Right renal pelvis (tissue), 4 donors: Measurements from ENCODE around the gene RTBDN. TPM values are rescaled to one million over a fixed set of nuclear protein-coding genes. Genes with fewer than 3 reads are reported as not detected.
"Not testable (repeated sequence)": the region's sequence is repeated elsewhere in the genome, so short reads cannot be mapped to it uniquely, and the experiment has no call there.

Experiments
- DNase-seq, 4 donors: peaks; one replicate each; pipeline ENCODE4 v3.0.0-alpha.2; 2013; ENCODE audit warnings: low read depth in 4 of 4, low spot score in 3 of 4, missing footprints in 1 of 4
- polyA plus RNA-seq, 4 donors: library from polyadenylated mRNA; unstranded; fragments of 120-200 nt; gene quantifications; one replicate each; pipeline ENCODE4 v1.2.1, GENCODE V29; 2013; ENCODE audit not compliant: insufficient read length in 4 of 4

RTBDN gene
- polyA plus RNA-seq, 4 donors = 0.08 TPM; not detected in 3

DNA sequence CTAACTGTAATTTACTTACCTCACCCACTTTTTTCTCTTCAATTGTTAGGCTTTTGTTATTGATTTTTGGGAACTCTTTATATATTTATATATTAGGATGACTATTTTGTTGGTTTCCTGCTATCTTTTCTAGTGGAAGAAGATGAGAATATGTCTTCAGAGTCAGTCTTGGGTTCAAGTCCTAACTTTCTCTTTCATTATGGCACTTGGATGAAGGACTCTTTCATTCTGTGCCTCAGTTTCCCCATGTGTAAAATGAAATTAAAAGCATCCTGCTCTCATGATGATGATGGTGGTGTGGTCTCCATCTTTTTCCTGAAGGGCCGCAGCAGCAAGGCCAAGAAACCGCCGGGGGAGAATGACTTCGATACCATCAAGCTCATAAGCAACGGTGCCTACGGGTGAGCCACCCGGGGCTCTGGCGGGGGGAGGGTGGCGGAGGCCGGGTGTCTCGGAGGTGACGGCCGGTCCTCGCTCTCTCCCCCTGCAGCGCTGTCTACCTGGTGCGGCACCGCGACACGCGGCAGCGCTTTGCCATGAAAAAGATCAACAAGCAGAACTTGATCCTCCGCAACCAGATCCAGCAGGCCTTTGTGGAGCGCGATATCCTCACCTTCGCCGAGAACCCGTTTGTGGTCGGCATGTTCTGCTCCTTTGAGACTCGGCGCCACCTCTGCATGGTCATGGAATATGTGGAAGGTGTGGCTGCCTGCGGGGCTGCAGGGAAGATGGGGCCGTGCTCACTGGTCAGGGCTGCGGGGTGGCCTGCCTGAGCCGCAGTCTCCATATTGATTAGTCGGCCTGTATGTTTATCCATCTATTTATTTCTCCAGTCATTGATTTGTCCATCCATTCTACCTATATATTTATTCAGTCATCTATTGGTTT lies 23.9 kb upstream of the RTBDN start:
- DNase-seq = no peak

DNA sequence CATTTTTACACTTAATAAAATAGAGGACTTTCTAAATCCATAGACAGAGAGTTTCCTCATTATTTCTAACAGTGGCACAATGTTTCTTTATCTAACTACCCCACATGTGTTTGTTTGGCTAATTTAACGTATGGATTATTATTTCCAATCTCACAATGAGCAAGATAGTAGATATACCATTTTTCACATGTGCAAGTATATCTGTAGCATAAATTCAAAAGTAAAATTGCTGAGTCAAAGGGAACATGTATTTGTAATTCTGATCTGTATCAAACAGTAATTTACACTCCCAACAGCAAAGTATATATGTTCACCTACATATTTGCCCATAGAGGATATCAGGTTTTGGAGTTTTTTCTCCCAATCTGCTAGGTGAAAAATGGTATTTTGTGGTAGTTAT lies 22.3 kb upstream of the RTBDN start:
- DNase-seq = no peak

DNA sequence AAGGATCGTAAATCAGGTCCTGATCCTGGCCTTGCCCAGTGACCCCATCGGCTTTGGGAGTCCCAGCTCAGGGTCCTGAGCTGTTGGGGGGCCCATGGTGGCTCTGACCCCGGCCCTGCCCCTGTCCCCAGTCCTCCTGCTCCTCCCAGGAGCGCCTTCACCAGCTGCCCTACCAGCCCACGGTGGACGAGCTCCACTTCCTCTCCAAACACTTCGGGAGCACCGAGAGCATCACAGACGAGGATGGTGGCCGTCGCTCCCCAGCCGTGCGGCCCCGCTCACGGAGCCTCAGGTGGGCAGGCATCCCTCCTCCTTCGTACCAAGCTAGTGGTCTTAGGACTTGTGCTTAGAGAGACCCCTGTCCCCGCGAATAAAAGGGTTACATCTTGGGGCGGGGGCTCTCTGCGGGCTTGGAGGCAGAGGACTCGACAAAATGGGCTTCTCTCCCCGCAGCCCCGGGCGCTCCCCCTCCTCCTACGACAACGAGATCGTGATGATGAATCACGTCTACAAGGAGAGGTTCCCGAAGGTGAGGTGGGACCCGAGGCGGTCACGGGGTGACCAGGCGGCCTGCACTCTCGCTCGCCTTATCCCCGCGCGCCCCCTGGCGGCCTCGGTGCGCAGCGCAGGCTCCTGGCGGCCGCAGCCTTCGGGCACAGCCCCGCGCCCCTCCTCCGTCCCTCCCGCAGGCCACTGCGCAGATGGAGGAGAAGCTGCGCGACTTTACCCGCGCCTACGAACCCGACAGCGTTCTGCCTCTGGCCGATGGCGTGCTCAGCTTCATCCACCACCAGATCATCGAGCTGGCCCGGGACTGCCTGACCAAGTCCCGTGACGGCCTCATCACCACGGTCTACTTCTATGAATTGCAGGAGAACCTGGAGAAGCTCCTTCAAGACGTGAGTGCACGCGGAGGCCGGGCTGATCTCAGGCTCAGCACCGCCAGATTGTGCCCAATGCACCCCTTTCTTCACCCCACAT lies 13.1 kb upstream of the RTBDN start:
- DNase-seq = peak in 3 of 4 donors; percentile 53 to 80 (median 62)

DNA sequence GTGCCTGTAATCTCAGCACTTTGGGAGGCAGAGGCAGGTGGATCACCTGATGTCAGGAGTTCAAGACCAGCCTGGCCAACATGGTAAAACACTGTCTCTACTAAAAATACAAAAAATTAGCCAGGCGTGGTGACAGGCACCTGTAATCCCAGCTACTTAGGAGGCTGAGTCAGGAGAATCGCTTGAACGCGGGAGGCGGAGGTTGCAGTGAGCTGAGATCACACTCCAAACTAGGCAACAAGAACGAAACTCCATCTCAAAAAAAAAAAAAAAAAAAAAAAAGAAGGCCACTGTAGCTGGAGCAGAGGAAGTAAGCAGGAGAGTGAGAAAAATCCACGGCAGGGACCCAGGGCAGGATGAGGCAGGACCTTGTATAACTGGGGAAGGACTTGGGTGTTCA lies 12.2 kb upstream of the RTBDN start:
- not testable (repeated sequence) for DNase-seq

DNA sequence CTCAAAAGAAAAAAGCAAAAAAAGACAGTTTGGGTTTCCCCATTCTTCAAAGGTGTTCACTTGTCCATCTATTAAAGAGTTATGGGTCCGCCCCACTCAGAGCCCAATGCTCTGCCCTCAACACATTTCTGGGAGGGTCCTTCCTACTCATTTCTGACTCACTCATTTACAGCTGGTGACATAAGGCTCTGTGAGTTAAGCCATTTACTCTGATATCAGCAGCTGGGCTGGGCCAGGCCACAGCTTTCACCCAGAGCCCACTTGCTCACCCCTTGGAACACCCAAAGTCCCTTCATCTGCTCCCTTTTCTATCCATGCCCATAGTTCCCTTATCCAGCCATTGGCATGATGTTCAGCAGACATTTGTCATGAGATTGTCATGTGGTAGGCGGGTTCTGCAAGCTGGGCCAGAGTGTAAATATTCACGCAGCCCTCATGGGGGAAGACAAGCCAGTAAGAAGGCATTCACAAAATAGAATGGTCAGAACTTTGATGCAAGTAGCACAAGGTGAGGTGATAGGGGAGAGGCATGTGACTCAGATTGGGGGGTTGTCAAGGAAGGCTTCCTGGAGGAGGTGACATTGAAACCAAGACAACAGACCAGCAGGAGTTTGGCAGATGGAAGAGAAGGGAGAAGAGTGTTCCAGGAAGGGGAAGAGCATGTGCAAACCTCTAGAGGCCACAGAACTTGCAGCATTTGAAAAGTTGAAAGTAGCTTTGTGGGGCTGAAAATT lies 9.8 kb upstream of the RTBDN start:
- no peak for DNase-seq

DNA sequence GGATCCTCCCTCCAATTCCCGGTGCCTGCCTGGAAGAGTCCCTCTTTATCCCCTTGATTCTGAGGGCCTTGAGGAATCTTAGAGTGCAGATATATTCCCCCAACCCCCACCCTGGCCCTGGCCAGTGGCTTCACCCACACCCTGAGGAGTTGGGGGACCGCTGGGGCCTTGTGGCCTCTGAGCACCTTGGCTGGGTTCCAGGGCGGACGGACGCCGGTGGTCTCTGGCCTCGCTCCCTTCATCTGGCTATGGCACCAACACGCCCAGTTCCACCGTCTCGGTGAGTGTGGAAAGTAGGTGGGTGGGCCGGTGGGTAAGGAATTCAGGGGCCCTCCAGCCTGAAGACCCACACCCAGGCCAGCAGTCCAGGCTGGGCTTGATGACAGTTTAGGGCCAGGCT lies 8.9 kb upstream of the RTBDN start:
- DNase-seq = no peak

DNA sequence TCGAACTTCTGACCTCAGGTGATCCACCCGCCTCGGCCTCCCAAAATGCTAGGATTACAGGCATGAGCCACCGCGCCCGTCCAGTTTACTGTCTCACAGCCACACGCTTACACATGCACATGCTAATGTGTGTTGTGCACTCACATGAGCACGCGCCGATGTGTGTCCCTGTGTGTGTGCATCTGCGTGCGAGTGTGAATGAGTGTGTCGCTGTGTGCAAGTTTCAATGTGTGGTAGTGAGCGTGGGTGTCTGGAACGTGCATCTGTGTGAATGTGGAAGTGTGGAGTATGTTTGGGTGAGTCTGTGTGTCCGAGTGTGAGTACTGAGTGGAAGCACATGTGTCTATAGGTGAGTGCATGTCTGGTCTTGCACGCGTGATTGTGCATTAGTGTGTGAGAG lies 8.1 kb upstream of the RTBDN start:
- no peak for DNase-seq

DNA sequence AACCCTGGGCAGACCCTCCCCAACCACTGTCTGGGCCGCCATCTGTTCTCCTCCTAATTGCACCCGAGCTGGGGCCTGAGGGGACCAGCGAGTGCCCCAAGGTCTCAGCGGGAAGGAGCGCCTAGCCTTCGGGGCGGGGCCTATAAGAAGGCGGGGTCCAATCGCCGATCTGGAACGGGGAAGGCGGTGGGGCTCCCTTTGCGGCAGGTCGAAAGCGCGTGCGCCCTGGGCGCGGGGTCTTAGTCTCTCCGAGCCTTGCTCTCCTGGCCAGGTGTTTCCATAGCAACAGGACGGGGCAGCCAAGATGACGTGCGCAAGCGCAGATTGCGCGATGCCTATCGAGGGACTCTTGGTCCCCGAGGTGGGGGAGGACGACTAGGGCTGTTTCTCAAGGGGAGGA lies 6.7 kb upstream of the RTBDN start:
- no peak for DNase-seq

DNA sequence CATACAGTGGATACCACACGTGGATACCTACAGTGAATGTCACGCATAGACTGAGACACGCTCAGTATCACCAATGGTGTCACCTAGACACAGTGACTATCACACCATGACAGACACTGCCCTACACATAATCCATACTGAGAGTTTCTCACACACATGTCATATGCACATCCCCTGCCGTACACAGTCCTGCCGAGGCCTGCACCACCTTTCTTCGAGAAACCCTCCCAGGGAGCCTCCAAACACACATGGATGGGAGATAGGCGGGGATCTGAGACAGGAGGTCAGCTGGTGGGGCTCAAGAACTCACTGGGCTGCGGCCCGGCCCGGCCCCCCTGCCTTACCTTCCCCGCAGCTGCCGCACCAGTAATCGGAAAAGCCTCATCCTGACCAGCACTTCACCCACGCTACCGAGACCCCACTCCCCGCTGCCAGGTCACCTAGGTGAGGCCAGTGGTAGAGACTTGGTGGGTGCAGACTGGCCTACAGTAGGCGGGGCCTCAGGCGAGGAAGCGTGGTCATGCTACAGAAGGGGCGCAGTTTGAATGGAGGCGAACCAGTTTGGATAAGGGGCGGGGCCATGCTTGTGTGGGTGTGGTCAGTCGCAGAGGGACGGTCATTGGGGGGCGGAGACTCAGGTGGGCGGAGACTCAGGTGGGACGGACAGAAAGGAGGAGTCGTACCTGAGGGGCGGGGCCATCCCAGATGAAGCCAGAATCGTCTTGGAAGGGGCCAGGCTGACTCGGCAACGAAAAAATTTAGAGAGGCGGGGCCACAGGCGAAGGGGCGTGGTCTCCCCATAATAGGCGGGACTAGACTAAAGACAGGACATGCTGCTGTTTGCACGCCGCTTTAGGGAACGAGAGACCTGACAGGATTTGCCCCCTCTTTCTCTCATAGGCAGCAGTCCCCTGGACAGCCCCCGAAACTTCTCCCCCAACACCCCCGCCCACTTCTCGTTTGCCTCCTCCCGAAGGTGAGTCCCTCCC lies 6.0 kb upstream of the RTBDN start:
- no peak for DNase-seq

DNA sequence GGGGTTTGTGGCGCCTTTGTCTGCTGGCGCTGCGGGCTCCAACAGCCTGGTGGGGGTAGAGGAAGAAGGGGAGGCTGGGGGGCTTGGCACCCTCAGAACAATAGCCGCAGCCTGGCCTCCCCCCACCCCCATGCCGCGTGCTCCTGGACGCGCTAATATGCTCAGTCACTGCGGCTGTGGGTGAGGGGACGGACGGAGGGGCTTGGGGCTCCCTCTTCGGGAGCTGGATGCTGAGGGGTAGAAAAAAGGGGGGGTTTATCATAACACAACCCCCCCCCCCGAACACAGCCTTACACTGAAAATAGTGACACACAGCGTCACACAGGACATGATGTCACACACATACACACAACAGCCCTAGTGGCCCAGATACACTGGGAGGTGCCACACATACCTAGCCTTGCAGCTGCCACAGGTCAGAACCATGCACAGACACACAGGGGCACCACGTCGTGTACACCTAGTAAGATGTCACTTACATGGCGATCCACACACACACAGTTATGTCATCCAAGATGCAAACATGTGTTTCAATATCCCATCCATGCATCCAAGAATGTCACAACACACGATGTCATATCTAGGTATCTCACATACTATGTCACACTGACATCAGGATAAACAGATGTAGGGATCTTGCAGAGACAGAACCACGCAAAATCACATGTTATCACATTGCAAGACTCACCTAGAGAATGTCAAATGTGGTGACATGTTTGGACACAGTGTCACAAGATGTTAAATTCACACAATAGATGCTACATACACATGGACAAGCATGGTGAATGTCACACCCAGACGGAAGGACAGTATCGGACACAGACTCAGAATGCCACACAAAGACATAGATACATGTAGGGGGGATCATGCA lies 4.7 kb upstream of the RTBDN start:
- no peak for DNase-seq

DNA sequence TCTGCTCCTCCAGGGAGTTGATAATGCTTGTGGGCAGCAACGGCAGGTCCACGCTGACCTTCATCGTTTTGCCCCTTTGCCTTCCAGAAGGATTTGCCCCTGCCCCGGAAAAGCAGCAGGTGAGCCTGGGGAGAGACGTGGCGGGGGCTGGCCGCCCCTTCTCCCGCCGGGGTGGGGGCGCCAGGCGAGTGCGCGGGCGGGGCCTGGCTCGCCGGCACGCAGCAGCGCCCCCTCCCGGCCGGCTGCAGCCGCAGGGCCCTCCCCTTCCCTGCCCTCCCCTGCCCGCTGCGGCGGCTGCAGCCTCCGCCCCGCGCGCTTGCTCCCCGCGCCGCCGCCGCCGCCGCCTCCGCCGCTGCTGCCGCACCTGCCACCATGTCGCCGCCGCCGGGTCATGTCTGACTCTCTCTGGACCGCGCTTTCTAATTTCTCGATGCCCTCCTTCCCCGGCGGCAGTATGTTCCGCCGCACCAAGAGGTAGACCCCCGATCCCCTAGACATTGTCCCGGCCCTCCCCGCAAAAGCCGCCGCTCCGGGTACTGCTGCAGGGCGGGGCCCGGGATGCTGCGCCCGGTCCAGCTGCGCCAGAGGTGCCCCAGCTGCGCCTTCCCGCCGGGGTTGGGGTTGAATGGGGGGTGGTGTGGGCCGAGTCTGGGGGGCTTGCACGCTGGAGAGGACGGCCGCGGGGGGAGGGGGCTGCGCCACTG lies 4.0 kb upstream of the RTBDN start, which contains the start of gene MAST1:
MAST1 (plus strand) TSS at position 334 of the 704 bp plus-strand sequence; CDS start at position 392, 58 bp downstream.
- no peak for DNase-seq

DNA sequence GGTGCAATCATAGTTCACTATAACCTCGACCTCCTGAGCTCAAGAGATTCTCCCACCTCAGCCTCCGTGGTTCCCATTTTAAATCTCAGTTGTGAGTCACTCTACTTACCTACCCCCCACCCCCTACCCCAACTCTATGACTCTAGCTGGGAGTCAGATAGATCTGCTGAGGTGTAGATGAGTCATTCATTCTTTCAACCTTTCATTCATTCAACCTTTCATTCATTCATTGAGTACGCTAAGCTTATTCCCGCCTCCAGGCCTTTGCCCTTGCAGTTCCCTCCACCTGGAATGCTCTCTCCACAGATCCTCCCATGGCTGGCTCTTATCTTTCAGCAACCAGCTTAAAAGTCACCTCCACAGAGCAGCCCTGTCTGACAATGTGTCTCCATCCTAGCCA lies 2.8 kb upstream of the RTBDN start:
- DNase-seq = no peak

DNA sequence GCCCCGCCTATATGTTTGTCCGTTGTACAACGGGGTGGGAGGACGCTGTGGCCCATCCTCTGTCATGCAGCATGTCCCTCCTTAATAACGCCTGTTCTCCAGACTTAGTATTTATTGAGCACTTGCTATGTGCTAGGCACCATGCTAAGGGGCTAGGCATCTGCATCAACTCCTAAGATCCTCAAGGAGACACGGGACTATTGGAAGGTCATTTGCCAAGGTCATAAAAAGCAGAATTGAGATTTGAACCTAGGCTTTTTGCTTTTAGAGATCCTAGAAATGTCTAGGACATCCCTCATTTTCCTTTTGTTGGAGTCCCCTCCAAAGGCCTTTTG lies 2.1 kb upstream of the RTBDN start:
- no peak for DNase-seq

DNA sequence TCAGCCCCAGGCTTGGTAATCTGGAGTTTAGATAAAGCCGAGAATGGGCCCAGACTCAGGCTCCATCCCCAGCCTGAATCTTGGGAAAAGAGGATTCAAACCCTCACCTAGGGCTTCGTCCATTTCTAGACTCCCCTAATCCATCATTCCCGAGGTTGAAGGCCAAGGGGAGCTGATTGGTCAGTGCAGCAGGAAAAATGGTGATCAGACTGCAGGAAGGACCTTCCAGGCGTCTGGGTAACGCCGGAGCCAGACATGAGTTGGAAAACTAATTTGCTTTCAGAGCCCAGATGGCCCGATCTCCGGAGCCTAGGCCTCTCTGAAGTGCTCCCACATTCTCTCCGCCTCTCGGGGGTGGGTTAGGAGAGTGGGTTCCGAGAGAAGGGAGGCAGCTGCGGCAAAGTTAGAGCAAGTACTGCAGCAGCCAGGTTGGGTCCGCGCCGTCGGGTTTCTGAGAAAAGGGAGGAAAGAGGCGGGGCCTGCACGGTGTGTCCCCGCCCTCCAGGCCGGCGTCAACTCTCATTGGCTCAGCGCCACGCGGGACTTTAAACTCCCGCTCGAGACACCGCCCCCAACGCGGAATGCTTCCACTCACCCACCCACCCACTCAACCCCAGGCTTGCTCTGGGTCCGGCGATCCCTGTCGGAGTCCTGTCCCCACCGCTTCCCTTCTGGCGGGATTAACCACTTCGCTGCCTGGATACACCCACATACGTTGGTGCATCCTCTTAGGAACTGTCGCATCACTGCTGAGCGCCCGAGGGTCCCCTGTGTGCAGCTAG lies 788 bp upstream of the RTBDN start:
- DNase-seq = no peak

DNA sequence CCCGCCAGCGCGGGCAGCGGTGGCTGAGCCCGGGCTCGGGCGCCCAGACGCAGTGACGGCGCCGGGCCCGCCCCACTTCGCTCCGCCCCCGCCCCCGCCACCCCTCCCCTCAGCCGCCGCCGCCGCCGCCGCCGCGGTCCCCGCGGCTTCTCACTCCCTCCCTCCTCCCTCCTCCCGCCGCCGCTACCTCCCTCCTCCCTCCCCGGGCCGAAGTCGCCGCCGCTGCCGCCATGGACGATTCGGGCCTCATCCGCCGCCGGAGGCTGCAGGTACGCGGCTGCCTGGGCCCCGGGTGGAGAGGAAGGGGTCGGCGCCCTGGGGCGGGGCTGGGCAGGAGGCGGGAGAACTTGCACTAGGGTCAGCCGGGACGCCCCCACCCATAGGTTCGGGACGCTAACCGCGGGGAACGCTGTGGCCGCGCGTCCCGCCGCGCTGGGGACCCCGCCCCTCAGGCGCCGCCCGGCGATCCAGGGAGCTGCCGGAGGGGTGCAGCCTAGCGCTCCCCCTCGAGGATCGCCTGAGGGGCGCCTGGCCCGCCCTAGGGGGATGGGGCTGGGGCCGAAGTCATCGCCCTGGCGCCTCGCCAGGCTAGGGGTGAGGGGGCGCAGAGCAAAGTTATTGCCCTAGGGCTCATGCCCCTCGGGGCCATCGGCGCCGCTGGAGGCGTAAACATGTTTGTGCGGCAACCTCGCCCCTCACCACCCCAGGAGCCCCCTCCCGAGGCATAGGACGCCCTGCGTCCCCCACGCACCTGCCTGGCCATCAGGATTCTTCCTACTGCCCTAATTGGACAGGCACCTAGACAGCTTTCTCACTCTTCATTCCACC lies 427 bp downstream of the RTBDN start:
- DNase-seq = no peak

DNA sequence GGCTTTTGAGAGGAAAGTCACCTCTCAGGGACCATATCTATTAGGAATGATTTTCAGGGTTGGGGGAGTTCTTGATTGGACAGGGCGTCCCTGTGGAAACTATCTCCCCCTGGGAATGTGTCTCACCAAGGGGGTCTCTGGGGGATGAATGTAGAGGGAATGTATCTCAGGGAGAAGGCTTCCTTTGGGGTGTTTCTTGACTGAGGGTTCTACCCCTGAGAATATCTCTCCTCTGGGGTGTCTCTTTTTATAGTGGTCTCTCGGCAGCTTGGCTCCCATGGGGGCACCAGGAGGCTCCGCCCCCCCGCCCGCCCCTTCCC lies 1.0 kb downstream of the RTBDN start:
- DNase-seq = no peak

DNA sequence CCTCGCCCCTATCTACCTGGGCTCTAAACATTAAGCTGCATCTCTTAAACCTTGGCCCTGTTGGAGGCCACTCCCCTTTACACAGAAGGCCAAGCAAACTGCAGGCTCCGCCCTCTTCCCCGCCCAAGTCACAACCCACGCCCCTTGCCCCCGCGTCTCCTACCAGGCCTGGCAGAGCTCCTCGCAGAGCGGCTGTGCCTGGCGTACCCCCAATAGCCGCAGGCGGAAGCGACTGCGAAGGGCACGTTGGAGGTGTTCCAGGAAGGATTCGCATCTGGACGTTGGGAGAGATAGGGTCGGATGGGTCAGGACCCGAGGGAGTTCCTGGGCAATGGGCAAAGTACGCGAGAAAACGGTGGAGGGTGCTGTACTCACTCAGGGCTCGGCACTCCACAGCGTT lies 5.9 kb downstream of the RTBDN start:
- no peak for DNase-seq
